ENCODE measurements around the gene CNPY3.
"Not testable (repeated sequence)": the region's sequence is repeated elsewhere in the genome, so short reads cannot be mapped to it uniquely, and the experiment has no call there.

CNPY3 gene

GRCh38 chr6:42901538-42901957 is 27.7 kb upstream of the CNPY3 start:
- peak overlapping the region; percentile 39; the same call in 1 of the 2 replicates for H3K9ac ChIP-seq (ENCODE audit: low read depth, low read length)
- no peaks in the 10 kb centered on the region for H3K27me3 ChIP-seq (ENCODE audit: insufficient read depth, low read length, poor library complexity)
- peak; percentile 79 for DNase-seq
- peak overlapping the region; percentile 67 for H2AFZ ChIP-seq (ENCODE audit: low read depth, low read length)
- peaks cover 18% of the 10 kb centered on the region for H3K4me1 ChIP-seq (ENCODE audit: insufficient read depth, low read length)
- H3K4me3 ChIP-seq (ENCODE audit: low read depth in 1 of 2, low read length in 2 of 2), result peak overlapping the region in 1 of 2 experiments; percentile 14; a peak in 1 of 4 replicates
- H3K36me3 ChIP-seq (ENCODE audit: insufficient read depth, low read length), result no peaks in the 10 kb centered on the region
- ATAC-seq (ENCODE audit: insufficient read depth, low read depth), result peak; percentile 97
- no peaks in the 10 kb centered on the region for H3K79me2 ChIP-seq (ENCODE audit: insufficient read depth, low read length)
- H3K9me3 ChIP-seq (ENCODE audit: insufficient read depth, low read length, severe bottlenecking), result no peaks in the 10 kb centered on the region
- TF ChIP-seq EZH2 (IDR thresholded peaks at IDR 0.05; ENCODE audit: borderline replicate concordance, low read depth, low read length, severe bottlenecking), result no peak
- peak; percentile 91 for TF ChIP-seq CTCF (IDR thresholded peaks at IDR 0.05; ENCODE audit: borderline replicate concordance, extremely low read depth, low read length, poor library complexity, severe bottlenecking)
- H4K20me1 ChIP-seq (ENCODE audit: insufficient read depth, low read length), result no peaks in the 10 kb centered on the region
- no peak overlapping the region for H3K27ac ChIP-seq (ENCODE audit: low read length)
- H3K4me2 ChIP-seq (ENCODE audit: insufficient read depth, low read length), result peak overlapping the region; percentile 49

- H2AFZ ChIP-seq (ENCODE audit: low read depth, low read length); ATAC-seq (ENCODE audit: insufficient read depth, low read depth); H3K27me3 ChIP-seq (ENCODE audit: insufficient read depth, low read length, poor library complexity); H3K79me2 ChIP-seq (ENCODE audit: insufficient read depth, low read length); H3K4me2 ChIP-seq (ENCODE audit: insufficient read depth, low read length); H3K9me3 ChIP-seq (ENCODE audit: insufficient read depth, low read length, severe bottlenecking); DNase-seq; H3K27ac ChIP-seq (ENCODE audit: low read length); H4K20me1 ChIP-seq (ENCODE audit: insufficient read depth, low read length); H3K36me3 ChIP-seq (ENCODE audit: insufficient read depth, low read length); H3K9ac ChIP-seq (ENCODE audit: low read depth, low read length); H3K4me3 ChIP-seq (ENCODE audit: low read depth in 1 of 2, low read length in 2 of 2): not testable (repeated sequence)
- peaks cover 18% of the 10 kb centered on the region for H3K4me1 ChIP-seq (ENCODE audit: insufficient read depth, low read length)
Observed at GRCh38 chr6:42902429-42903263, 26.6 kb upstream of the CNPY3 start.

- Histone ChIP-seq H2AFZ (ENCODE audit: low read depth, low read length) (no peak overlapping the region), H4K20me1 (ENCODE audit: insufficient read depth, low read length) (no peaks in the 10 kb centered on the region), H3K27ac (ENCODE audit: low read length) (no peak overlapping the region), H3K27me3 (ENCODE audit: insufficient read depth, low read length, poor library complexity) (no peaks in the 10 kb centered on the region), H3K9ac (ENCODE audit: low read depth, low read length) (no peak overlapping the region), H3K4me1 (ENCODE audit: insufficient read depth, low read length) (peaks cover 11% of the 10 kb centered on the region), H3K4me3 (ENCODE audit: low read depth in 1 of 2, low read length in 2 of 2) (no peak overlapping the region), H3K79me2 (ENCODE audit: insufficient read depth, low read length) (no peaks in the 10 kb centered on the region), H3K4me2 (ENCODE audit: insufficient read depth, low read length) (no peak overlapping the region), H3K9me3 (ENCODE audit: insufficient read depth, low read length, severe bottlenecking) (no peaks in the 10 kb centered on the region), H3K36me3 (ENCODE audit: insufficient read depth, low read length) (no peaks in the 10 kb centered on the region)
- no peak for ATAC-seq (ENCODE audit: insufficient read depth, low read depth)
- no peak for DNase-seq
- TF ChIP-seq EZH2 (IDR thresholded peaks at IDR 0.05; ENCODE audit: borderline replicate concordance, low read depth, low read length, severe bottlenecking) (no peak), CTCF (IDR thresholded peaks at IDR 0.05; ENCODE audit: borderline replicate concordance, extremely low read depth, low read length, poor library complexity, severe bottlenecking) (no peak)
Observed at GRCh38 chr6:42904467-42904866, 24.8 kb upstream of the CNPY3 start.

- H2AFZ ChIP-seq (ENCODE audit: low read depth, low read length), result no peak overlapping the region
- H3K9ac ChIP-seq (ENCODE audit: low read depth, low read length), result no peak overlapping the region
- no peak for TF ChIP-seq EZH2 (IDR thresholded peaks at IDR 0.05; ENCODE audit: borderline replicate concordance, low read depth, low read length, severe bottlenecking)
- H3K79me2 ChIP-seq (ENCODE audit: insufficient read depth, low read length), result no peaks in the 10 kb centered on the region
- no peak for ATAC-seq (ENCODE audit: insufficient read depth, low read depth)
- no peaks in the 10 kb centered on the region for H3K36me3 ChIP-seq (ENCODE audit: insufficient read depth, low read length)
- H3K4me2 ChIP-seq (ENCODE audit: insufficient read depth, low read length), result no peak overlapping the region
- no peaks in the 10 kb centered on the region for H3K27me3 ChIP-seq (ENCODE audit: insufficient read depth, low read length, poor library complexity)
- H3K4me3 ChIP-seq (ENCODE audit: low read depth in 1 of 2, low read length in 2 of 2), result no peak overlapping the region
- H3K4me1 ChIP-seq (ENCODE audit: insufficient read depth, low read length), result no peaks in the 10 kb centered on the region
- no peaks in the 10 kb centered on the region for H4K20me1 ChIP-seq (ENCODE audit: insufficient read depth, low read length)
- DNase-seq, result no peak
- no peaks in the 10 kb centered on the region for H3K9me3 ChIP-seq (ENCODE audit: insufficient read depth, low read length, severe bottlenecking)
- H3K27ac ChIP-seq (ENCODE audit: low read length), result no peak overlapping the region
Observed at GRCh38 chr6:42907336-42907735, 21.9 kb upstream of the CNPY3 start.
